OCI-LY7 (cell line): ENCODE measurements around the gene CUZD1. TPM values are rescaled to one million over a fixed set of nuclear protein-coding genes. Genes with fewer than 3 reads are reported as not detected.

Experiments
- BruUV-seq: library from RNA; stranded (reverse); fragments of 400-500 nt; replicated peaks from 2 replicates; lab custom pipeline; 2021; lab: Mats Ljungman, UMichigan
- CTCF ChIA-PET: fragments of 300-600 bp; sonication (Branson Sonifier 250); formaldehyde crosslinking; loops from one replicate; lab custom pipeline; 2022; ENCODE audit warnings: antibody characterized with exemption; ENCODE audit not compliant: unreplicated experiment; lab: Charles Lee
- POLR2A ChIA-PET: fragments of 300-600 bp; sonication (Branson Sonifier 250); formaldehyde crosslinking; loops from one replicate; lab custom pipeline; 2022; ENCODE audit warnings: antibody characterized with exemption; lab: Charles Lee
- DNase-seq: peaks from one replicate; pipeline ENCODE4 v3.0.0-alpha.2; 2015; ENCODE audit warnings: low spot score
- H2AFZ ChIP-seq: fragments of 200-600 bp; sonication (generic), shearing (Covaris generic); 2 replicates; pipeline ENCODE4 v1.6.1; 2014; ENCODE audit warnings: mild to moderate bottlenecking, antibody characterized with exemption, low read length, moderate library complexity
- H3K27ac ChIP-seq: fragments of 200-600 bp; sonication (generic); 2 replicates; pipeline ENCODE4 v1.5.1; 2014; ENCODE audit warnings: mixed run types, low read depth, mild to moderate bottlenecking, moderate library complexity, low read length, inconsistent platforms; ENCODE audit not compliant: poor library complexity, severe bottlenecking
- H3K36me3 ChIP-seq: fragments of 200-600 bp; sonication (generic); 2 replicates; pipeline ENCODE4 v1.6.1; 2014; ENCODE audit warnings: mild to moderate bottlenecking, antibody characterized with exemption, low read length, moderate library complexity, mixed read lengths; ENCODE audit not compliant: insufficient read depth
- H3K4me1 ChIP-seq: fragments of 200-600 bp; sonication (generic); 2 replicates; pipeline ENCODE4 v1.5.1; 2014; ENCODE audit warnings: mild to moderate bottlenecking, low read length; ENCODE audit not compliant: insufficient read depth, poor library complexity, severe bottlenecking
- H3K4me2 ChIP-seq: fragments of 200-600 bp; sonication (generic); 2 replicates; pipeline ENCODE4 v1.6.1; 2014; ENCODE audit warnings: mild to moderate bottlenecking, low read length
- H3K4me3 ChIP-seq: fragments of 200-600 bp; sonication (generic); 2 replicates; pipeline ENCODE4 v1.5.1; 2014; ENCODE audit warnings: mild to moderate bottlenecking, low read depth, low read length; ENCODE audit not compliant: poor library complexity, severe bottlenecking
- H3K79me2 ChIP-seq: fragments of 200-600 bp; sonication (generic); 2 replicates; pipeline ENCODE4 v1.6.1; 2016; ENCODE audit warnings: low read depth, mild to moderate bottlenecking, low read length, moderate library complexity, mixed read lengths; ENCODE audit not compliant: insufficient read depth
- H3K9me2 ChIP-seq: fragments of 200-600 bp; sonication (generic); 2 replicates; pipeline ENCODE4 v1.6.1; 2016; ENCODE audit warnings: mild to moderate bottlenecking, low read length, mixed read lengths; ENCODE audit not compliant: insufficient read depth
- H3K9me3 ChIP-seq: fragments of 200-600 bp; sonication (generic); 2 replicates; pipeline ENCODE4 v1.6.1; 2014; ENCODE audit warnings: mild to moderate bottlenecking, mixed run types, low read length, mixed read lengths
- H4K20me1 ChIP-seq: fragments of 200-600 bp; sonication (generic); 2 replicates; pipeline ENCODE4 v1.6.1; 2014; ENCODE audit warnings: mild to moderate bottlenecking, antibody characterized with exemption, low read length, moderate library complexity, mixed read lengths; ENCODE audit not compliant: insufficient read depth
- CTCF ChIP-seq: fragments of 200-600 bp; sonication (generic); conservative IDR thresholded peaks from 2 replicates; pipeline ENCODE4 v1.5.1; 2014; ENCODE audit warnings: mild to moderate bottlenecking, antibody characterized with exemption, low read length, moderate library complexity, mixed read lengths
- EZH2phosphoT487 ChIP-seq: fragments of 200-600 bp; sonication (generic); IDR thresholded peaks from 2 replicates; pipeline ENCODE4 v1.6.1; 2018; ENCODE audit warnings: low read depth, borderline replicate concordance, mild to moderate bottlenecking, mixed run types, antibody characterized with exemption, low read length, moderate library complexity, mixed read lengths
- intact Hi-C: fragments of 100-400 bp; cut with micrococcal nuclease; formaldehyde crosslinking; loops from one replicate; pipeline ENCODE4 v1.10.0; 2022; ENCODE audit not compliant: unreplicated experiment
- total RNA-seq, 2 experiments: library from RNA; depleted of rRNA in 1 of 2; stranded (reverse); fragments of >200 nt in 1 of 2; shearing (Covaris generic) in 1 of 2; gene quantifications; 2 replicates each; pipeline ENCODE4 v1.2.3, GENCODE V29; 2014 to 2022

CUZD1 gene
- total RNA-seq, 2 experiments from 2014 or later = 1.0 to 1.1 TPM

GRCh38 chr10:122839505-122839904 is 6.2 kb downstream of the CUZD1 start:
- Histone ChIP-seq H3K4me2 (no peak overlapping the region), H2AFZ (no peak overlapping the region), H3K4me3 (no peak overlapping the region), H3K36me3 (peaks cover 4% of the 10 kb centered on the region; the same call in 1 of the 2 replicates), H3K9me3 (no peaks in the 10 kb centered on the region), H3K79me2 (no peaks in the 10 kb centered on the region), H3K4me1 (no peaks in the 10 kb centered on the region), H4K20me1 (no peaks in the 10 kb centered on the region), H3K9me2 (no peaks in the 10 kb centered on the region), H3K27ac (no peak overlapping the region)
- no peak for DNase-seq
- intact Hi-C loops = no loop called here
- BruUV-seq = no TSS peak
- POLR2A ChIA-PET = no interaction called here
- TF ChIP-seq CTCF (no peak), EZH2phosphoT487 (no peak)
- CTCF ChIA-PET = no interaction called here

GRCh38 chr10:122838880-122839279 is 6.8 kb downstream of the CUZD1 start:
- no peaks in the 10 kb centered on the region for H4K20me1 ChIP-seq
- no peak for DNase-seq
- peaks cover 4% of the 10 kb centered on the region; the same call in 1 of the 2 replicates for H3K36me3 ChIP-seq
- no peak overlapping the region for H3K27ac ChIP-seq
- ChIA-PET CTCF (no interaction called here), POLR2A (no interaction called here)
- H3K4me1 ChIP-seq = no peaks in the 10 kb centered on the region
- no peak overlapping the region for H3K4me2 ChIP-seq
- no TSS peak for BruUV-seq
- H3K9me3 ChIP-seq = no peaks in the 10 kb centered on the region
- no peak for TF ChIP-seq CTCF
- TF ChIP-seq EZH2phosphoT487 = no peak
- no peak overlapping the region for H2AFZ ChIP-seq
- H3K9me2 ChIP-seq = peaks cover 3% of the 10 kb centered on the region; the same call in 1 of the 2 replicates
- intact Hi-C loops = no loop called here
- H3K79me2 ChIP-seq = no peaks in the 10 kb centered on the region
- H3K4me3 ChIP-seq = no peak overlapping the region

- intact Hi-C loops = no loop called here
- TF ChIP-seq CTCF (no peak), EZH2phosphoT487 (no peak)
- Histone ChIP-seq H3K4me2 (no peak overlapping the region), H3K79me2 (no peaks in the 10 kb centered on the region), H3K9me3 (no peaks in the 10 kb centered on the region), H4K20me1 (no peaks in the 10 kb centered on the region), H3K27ac (no peak overlapping the region), H2AFZ (no peak overlapping the region), H3K4me3 (no peak overlapping the region), H3K4me1 (no peaks in the 10 kb centered on the region), H3K36me3 (peaks cover 13% of the 10 kb centered on the region; the same call in 1 of the 2 replicates), H3K9me2 (peaks cover 3% of the 10 kb centered on the region; the same call in 1 of the 2 replicates)
- CTCF ChIA-PET = no interaction called here
- DNase-seq = no peak
- POLR2A ChIA-PET = no interaction called here
- BruUV-seq = no TSS peak
These were observed 9.7 kb downstream of the CUZD1 start for GRCh38 chr10:122835908-122836307.
